AG04449 (cell line): Measurements from ENCODE around the gene MTUS2.

Source experiments
- CTCF ChIA-PET: fragments of 350-600 bp; formaldehyde crosslinking; extraction: SDS; loops from one replicate; lab custom pipeline; 2021; ENCODE audit warnings: antibody characterized with exemption; lab: Yijun Ruan, JAX
- POLR2A ChIA-PET: fragments of 400-600, 350-600 bp; formaldehyde crosslinking; extraction: SDS; loops from one replicate; lab custom pipeline; 2020; ENCODE audit warnings: antibody characterized with exemption, inconsistent platforms; lab: Yijun Ruan, JAX
- DNase-seq: peaks from one replicate; pipeline ENCODE4 v3.0.0-alpha.2; 2010; ENCODE audit warnings: low read depth, low spot score
- H3K4me3 ChIP-seq: 2 replicates; pipeline ENCODE4 v1.5.1; 2011; ENCODE audit warnings: low read depth, mild to moderate bottlenecking, control low read depth, low read length
- TF ChIP-seq, protein P1 (sequence below): IDR thresholded peaks from one replicate; pipeline ENCODE4 v1.5.1; 2011; ENCODE audit warnings: mild to moderate bottlenecking, moderate library complexity, low read length, control low read depth, inconsistent platforms; ENCODE audit not compliant: insufficient read depth; ENCODE audit errors: missing control alignments

Gene MTUS2

DNA sequence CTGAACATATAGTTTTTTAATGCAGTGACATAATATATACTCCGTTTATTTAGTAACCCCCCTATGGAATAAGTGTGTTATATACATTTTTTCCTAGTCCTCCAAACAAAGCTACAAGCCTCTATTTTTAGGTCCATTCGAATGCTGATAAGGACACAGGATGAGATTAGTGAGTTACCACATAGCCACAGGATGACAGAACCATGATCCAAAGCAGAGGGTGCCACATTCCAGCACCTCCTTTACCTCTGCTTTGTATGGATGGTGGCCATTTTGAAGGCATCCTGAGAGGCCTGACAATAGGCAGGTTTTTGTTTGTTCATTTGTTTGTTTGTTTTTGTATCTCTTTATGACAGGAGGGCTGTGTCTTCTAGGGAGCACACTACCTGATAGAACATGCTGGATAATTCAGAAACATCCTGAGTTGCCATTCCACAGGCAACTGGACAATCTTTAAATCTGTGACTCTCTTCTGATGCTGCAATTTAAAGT lies 186.3 kb downstream of the MTUS2 start:
- TF ChIP-seq, protein P1, sequence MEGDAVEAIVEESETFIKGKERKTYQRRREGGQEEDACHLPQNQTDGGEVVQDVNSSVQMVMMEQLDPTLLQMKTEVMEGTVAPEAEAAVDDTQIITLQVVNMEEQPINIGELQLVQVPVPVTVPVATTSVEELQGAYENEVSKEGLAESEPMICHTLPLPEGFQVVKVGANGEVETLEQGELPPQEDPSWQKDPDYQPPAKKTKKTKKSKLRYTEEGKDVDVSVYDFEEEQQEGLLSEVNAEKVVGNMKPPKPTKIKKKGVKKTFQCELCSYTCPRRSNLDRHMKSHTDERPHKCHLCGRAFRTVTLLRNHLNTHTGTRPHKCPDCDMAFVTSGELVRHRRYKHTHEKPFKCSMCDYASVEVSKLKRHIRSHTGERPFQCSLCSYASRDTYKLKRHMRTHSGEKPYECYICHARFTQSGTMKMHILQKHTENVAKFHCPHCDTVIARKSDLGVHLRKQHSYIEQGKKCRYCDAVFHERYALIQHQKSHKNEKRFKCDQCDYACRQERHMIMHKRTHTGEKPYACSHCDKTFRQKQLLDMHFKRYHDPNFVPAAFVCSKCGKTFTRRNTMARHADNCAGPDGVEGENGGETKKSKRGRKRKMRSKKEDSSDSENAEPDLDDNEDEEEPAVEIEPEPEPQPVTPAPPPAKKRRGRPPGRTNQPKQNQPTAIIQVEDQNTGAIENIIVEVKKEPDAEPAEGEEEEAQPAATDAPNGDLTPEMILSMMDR, result no peak

DNA sequence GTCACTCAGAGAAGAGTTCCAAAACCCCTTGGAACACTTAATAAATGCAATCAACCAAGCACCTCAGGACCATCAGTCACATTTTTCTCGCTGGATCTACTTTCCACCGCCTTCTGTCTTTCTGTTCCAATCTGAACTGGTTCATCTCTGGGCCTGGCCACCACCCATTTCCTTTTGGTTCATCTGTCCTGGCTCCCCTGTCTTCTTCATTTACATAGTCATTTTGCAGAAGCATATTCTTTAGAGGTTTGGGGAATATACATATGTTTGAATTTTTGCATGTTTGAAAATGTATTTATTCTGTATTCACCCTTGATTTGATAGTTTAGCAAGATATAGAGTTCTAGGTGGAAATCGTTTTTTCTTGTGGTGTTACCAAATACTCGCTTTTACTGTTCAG lies 188.2 kb downstream of the MTUS2 start:
- CTCF ChIA-PET, result no interaction called here
- H3K4me3 ChIP-seq, result no peak overlapping the region
- POLR2A ChIA-PET, result no interaction called here
- no peak for DNase-seq
- TF ChIP-seq, protein P1, result no peak

More for the DNA sequence above, 186.3 kb downstream of the MTUS2 start:
- POLR2A ChIA-PET, result no interaction called here
- CTCF ChIA-PET, result no interaction called here
- H3K4me3 ChIP-seq, result no peak overlapping the region
- no peak for DNase-seq

DNA sequence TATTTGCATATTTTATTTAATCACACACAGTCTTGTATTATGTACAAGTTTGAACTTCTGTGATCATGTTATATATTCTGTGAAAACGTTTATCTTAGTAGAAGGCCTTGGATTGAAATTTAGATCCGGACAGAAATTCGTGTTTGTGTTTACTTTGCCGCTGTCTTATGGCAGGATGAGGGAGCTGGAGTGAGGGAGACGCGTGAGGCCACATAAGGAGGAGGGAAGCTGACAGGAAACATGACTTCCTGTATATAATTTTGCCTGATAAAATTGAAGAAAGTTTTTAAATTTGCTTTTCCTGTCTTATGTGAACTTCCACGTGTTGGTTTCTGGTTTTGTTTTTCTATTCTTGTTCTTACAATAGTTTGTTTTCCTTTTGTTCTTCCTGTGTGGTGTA lies 200.2 kb downstream of the MTUS2 start:
- TF ChIP-seq, protein P1, result no peak
- no peak for DNase-seq
- H3K4me3 ChIP-seq, result no peak overlapping the region
- ChIA-PET POLR2A (no interaction called here), CTCF (no interaction called here)

DNA sequence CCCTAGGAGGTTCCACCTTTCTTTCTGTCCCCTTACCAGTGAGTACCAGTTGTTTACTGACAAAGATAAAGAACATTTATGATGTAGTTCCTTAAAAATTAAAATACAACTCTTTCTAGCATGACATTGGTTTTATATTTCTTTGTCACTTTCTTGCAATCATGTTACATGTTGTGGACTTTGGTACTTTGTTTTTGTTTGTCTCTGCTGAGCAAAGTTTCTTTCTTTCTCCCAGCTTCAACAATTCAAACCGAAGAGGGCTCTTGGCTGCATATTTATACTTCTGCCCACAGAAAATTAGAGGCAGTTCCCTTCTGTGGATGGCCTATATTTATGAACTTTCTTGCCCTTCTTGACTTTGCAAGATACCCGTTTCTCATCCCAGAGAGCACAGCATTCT lies 201.2 kb downstream of the MTUS2 start:
- ChIA-PET CTCF (no interaction called here), POLR2A (no interaction called here)
- TF ChIP-seq, protein P1, result no peak

DNA sequence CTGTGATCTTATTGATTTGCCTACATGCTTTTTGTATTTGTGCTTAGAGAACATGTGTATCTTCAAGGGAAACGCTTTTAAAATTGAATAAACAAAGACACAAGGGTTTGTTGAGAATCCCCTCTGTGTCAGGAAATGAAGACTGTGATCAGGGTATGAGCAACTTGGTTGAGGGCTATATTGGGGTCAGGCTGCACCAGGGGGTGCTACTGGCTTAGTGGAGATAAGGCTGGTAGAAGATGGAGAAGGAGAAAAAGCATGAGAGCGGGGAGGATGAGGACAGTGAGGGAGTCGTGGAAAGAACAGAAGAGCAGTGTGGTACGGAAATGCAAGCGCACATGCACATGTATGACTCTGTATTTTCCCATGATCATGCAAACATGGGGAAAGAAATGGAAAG lies 201.6 kb downstream of the MTUS2 start:
- TF ChIP-seq, protein P1, result no peak
- POLR2A ChIA-PET, result no interaction called here
- no peak for DNase-seq
- CTCF ChIA-PET, result no interaction called here
- no peak overlapping the region for H3K4me3 ChIP-seq

More for the DNA sequence above, 201.2 kb downstream of the MTUS2 start:
- DNase-seq, result no peak
- no peak overlapping the region for H3K4me3 ChIP-seq

DNA sequence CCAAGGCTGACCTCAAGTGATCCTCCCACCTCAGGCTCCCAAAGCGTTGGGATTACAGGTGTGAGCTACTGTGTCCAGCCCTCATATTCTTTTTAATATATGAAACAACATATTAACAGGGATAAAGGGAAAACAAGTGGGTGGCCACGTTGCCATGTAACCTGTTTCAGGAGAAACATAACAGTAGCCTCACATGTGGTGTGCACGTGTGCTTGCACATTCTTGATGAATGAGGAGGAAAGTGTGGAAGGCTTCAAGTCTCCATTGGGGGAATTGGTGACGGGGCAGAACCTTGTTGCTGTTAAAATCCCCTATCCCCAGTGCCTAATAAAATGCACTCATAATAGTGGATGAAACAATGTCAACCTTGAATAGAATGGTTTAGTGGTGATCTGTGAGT lies 202.3 kb downstream of the MTUS2 start:
- no peak overlapping the region for H3K4me3 ChIP-seq
- CTCF ChIA-PET, result no interaction called here
- POLR2A ChIA-PET, result no interaction called here
- DNase-seq, result no peak
- TF ChIP-seq, protein P1, result no peak
